Measurements from ENCODE around the gene MYH6. TPM values are rescaled to one million over a fixed set of nuclear protein-coding genes. Genes with fewer than 3 reads are reported as not detected.

Gene MYH6
- total and polyA plus RNA-seq, 2 donors (not counting 3 experiments of a cell fraction or from before 2014, with no cell fraction given), result not detected

DNA sequence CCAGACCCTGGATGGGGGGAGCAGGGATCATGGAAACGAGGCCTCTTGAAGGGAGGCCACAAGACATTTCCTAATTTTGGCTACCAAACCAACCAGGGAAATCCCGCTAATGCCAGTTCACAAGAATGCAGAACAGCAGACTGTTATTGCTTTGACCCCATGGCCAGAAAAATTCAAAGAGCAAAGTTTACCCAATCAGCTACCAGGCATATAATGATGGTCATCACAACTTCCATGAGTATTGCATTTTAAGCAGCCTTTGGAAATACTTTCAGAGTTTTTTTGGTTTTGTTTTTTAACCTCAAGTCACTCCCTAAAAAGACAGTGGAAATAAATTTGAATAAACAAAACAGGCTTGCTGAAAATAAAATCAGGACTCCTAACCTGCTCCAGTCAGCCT lies 35.6 kb downstream of the MYH6 start, which contains the start of gene IL25:
Gene IL25 (plus strand): TSS at position 301 of the 400 bp plus-strand sequence.
- H3K9me1 ChIP-seq (replicated peaks; ENCODE audit: control insufficient read depth, extremely low read depth, insufficient read depth, low read length), result no peaks in the 10 kb centered on the region
- ChIA-PET POLR2A (no interaction called here), CTCF (no interaction called here)
- H3K79me2 ChIP-seq (ENCODE audit: control insufficient read depth, insufficient read depth, low read length), result no peaks in the 10 kb centered on the region
- H4K20me1 ChIP-seq (replicated peaks; ENCODE audit: control insufficient read depth, extremely low read depth, insufficient read depth, low read length), result no peaks in the 10 kb centered on the region
- FAIRE-seq (no peak), DNase-seq (ENCODE audit: low read depth, low spot score) (no peak)
- H3K27ac ChIP-seq (ENCODE audit: insufficient read depth, low read depth, low read length), result no peak within 1 kb of the TSS
- no peak within 1 kb of the TSS for H3K4me2 ChIP-seq (ENCODE audit: insufficient read depth, low read length)
- no peaks in the 10 kb centered on the region for H3K36me3 ChIP-seq (ENCODE audit: control insufficient read depth in 2 of 2, extremely low read depth in 1 of 2, insufficient read depth in 2 of 2, low read length in 2 of 2)
- H3K9ac ChIP-seq (replicated peaks; ENCODE audit: extremely low read depth, insufficient read depth, low read length), result no peak within 1 kb of the TSS
- H3K4me1 ChIP-seq (ENCODE audit: control insufficient read depth, extremely low read depth, insufficient read depth, low read length), result no peaks in the 10 kb centered on the region
- dilution Hi-C loops (cut with MboI; ENCODE audit: extremely low pct_ligation_motif_present, low sequenced_read_pairs), result no loop called here
- H2AFZ ChIP-seq (ENCODE audit: low read depth, low read length), result no peak within 1 kb of the TSS
- no peaks in the 10 kb centered on the region for H3K9me3 ChIP-seq (replicated peaks; ENCODE audit: control insufficient read depth, insufficient read depth, low read length)
- H3K4me3 ChIP-seq (replicated peaks in 1 of 3; ENCODE audit: insufficient read depth in 1 of 3, low read depth in 1 of 3, low read length in 3 of 3), result no peak within 1 kb of the TSS
- H3K27me3 ChIP-seq (ENCODE audit: control insufficient read depth in 2 of 2, insufficient read depth in 2 of 2, low read length in 2 of 2), result peaks cover 8 to 12% of the 10 kb centered on the region in 2 experiments
- intact Hi-C loops (cut with micrococcal nuclease), result no loop called here
- no peak for TF ChIP-seq JUN (IDR thresholded peaks at IDR 0.05; ENCODE audit: borderline replicate concordance, insufficient read depth, insufficient read length, low read depth)
- no peak for TF ChIP-seq FOS (IDR thresholded peaks at IDR 0.05; ENCODE audit: borderline replicate concordance, insufficient read depth, low read length)
- no peak for TF ChIP-seq GATA2 (IDR thresholded peaks at IDR 0.05; ENCODE audit: insufficient read depth, insufficient read length, low read depth, low read length)
- TF ChIP-seq, protein P1, sequence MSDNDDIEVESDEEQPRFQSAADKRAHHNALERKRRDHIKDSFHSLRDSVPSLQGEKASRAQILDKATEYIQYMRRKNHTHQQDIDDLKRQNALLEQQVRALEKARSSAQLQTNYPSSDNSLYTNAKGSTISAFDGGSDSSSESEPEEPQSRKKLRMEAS (IDR thresholded peaks at IDR 0.05; ENCODE audit: insufficient read depth, insufficient read length), result no peak
- TF ChIP-seq, protein P2, sequence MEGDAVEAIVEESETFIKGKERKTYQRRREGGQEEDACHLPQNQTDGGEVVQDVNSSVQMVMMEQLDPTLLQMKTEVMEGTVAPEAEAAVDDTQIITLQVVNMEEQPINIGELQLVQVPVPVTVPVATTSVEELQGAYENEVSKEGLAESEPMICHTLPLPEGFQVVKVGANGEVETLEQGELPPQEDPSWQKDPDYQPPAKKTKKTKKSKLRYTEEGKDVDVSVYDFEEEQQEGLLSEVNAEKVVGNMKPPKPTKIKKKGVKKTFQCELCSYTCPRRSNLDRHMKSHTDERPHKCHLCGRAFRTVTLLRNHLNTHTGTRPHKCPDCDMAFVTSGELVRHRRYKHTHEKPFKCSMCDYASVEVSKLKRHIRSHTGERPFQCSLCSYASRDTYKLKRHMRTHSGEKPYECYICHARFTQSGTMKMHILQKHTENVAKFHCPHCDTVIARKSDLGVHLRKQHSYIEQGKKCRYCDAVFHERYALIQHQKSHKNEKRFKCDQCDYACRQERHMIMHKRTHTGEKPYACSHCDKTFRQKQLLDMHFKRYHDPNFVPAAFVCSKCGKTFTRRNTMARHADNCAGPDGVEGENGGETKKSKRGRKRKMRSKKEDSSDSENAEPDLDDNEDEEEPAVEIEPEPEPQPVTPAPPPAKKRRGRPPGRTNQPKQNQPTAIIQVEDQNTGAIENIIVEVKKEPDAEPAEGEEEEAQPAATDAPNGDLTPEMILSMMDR (IDR thresholded peaks at IDR 0.05; ENCODE audit: extremely low read depth in 1 of 2, insufficient read depth in 1 of 2, low read depth in 1 of 2, low read length in 2 of 2), result no peak
- BruUV-seq (replicated peaks), result no TSS peak

DNA sequence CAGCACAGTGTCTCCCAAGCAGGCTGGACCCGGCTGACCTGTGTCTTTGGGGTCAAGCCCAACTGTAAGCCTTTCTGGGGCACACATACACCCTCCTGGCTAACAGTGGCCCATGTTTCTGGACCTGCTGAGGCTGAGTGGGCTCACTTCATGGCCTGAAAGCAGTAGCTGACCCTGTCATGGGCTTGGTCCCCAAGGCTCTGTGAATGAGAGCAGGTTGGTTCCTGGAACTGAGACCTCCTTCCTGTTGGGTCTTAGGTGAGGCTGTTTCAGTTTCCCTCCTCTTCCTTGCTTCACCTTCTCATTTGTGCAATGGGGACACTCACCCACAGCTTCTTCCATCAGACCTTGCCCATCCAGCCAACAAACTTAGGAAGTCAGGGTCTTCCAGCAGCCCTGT lies 36.2 kb downstream of the MYH6 start:
- no peak for TF ChIP-seq POLR2AphosphoS5 (IDR thresholded peaks at IDR 0.05; ENCODE audit: insufficient read depth, low read depth, low read length)
- TF ChIP-seq, protein P1 (IDR thresholded peaks at IDR 0.05; ENCODE audit: insufficient read depth, insufficient read length), result no peak
- TF ChIP-seq JUN (IDR thresholded peaks at IDR 0.05; ENCODE audit: borderline replicate concordance, insufficient read depth, insufficient read length, low read depth), result no peak
- no peak for TF ChIP-seq FOS (IDR thresholded peaks at IDR 0.05; ENCODE audit: borderline replicate concordance, insufficient read depth, low read length)
- TF ChIP-seq EZH2 (IDR thresholded peaks at IDR 0.05; ENCODE audit: borderline replicate concordance, low read depth, low read length, severe bottlenecking), result no peak
- TF ChIP-seq GATA2 (IDR thresholded peaks at IDR 0.05; ENCODE audit: insufficient read depth, insufficient read length, low read depth, low read length), result no peak
- TF ChIP-seq POLR2A (IDR thresholded peaks at IDR 0.05; ENCODE audit: low read depth, low read length), result no peak
- no peak for TF ChIP-seq MYC (IDR thresholded peaks at IDR 0.05; ENCODE audit: low read depth, low read length)
- TF ChIP-seq, protein P2 (IDR thresholded peaks at IDR 0.05; ENCODE audit: extremely low read depth in 1 of 2, insufficient read depth in 1 of 2, low read depth in 1 of 2, low read length in 2 of 2), result no peak
- no peak overlapping the region for H3K27ac ChIP-seq (ENCODE audit: insufficient read depth, low read depth, low read length)
- FAIRE-seq, result no peak
- H3K9me1 ChIP-seq (replicated peaks; ENCODE audit: control insufficient read depth, extremely low read depth, insufficient read depth, low read length), result no peaks in the 10 kb centered on the region
- ChIA-PET POLR2A (no interaction called here), CTCF (no interaction called here)
- no peaks in the 10 kb centered on the region for H3K36me3 ChIP-seq (ENCODE audit: control insufficient read depth in 2 of 2, extremely low read depth in 1 of 2, insufficient read depth in 2 of 2, low read length in 2 of 2)
- no peak overlapping the region for H3K9ac ChIP-seq (replicated peaks; ENCODE audit: extremely low read depth, insufficient read depth, low read length)
- DNase-seq (ENCODE audit: low read depth, low spot score), result no peak
- no peaks in the 10 kb centered on the region for H4K20me1 ChIP-seq (replicated peaks; ENCODE audit: control insufficient read depth, extremely low read depth, insufficient read depth, low read length)
- H3K27me3 ChIP-seq (ENCODE audit: control insufficient read depth in 2 of 2, insufficient read depth in 2 of 2, low read length in 2 of 2), result peaks cover 13 to 18% of the 10 kb centered on the region in 2 experiments
- no peak overlapping the region for H2AFZ ChIP-seq (ENCODE audit: low read depth, low read length)
- intact Hi-C loops (cut with micrococcal nuclease) (no loop called here), dilution Hi-C loops (cut with MboI; ENCODE audit: extremely low pct_ligation_motif_present, low sequenced_read_pairs) (no loop called here)
- BruUV-seq (replicated peaks), result no TSS peak
- no peak overlapping the region for H3K4me3 ChIP-seq (replicated peaks in 1 of 3; ENCODE audit: insufficient read depth in 1 of 3, low read depth in 1 of 3, low read length in 3 of 3)
- no peaks in the 10 kb centered on the region for H3K4me1 ChIP-seq (ENCODE audit: control insufficient read depth, extremely low read depth, insufficient read depth, low read length)
- H3K9me3 ChIP-seq (replicated peaks; ENCODE audit: control insufficient read depth, insufficient read depth, low read length), result no peaks in the 10 kb centered on the region
- no peaks in the 10 kb centered on the region for H3K79me2 ChIP-seq (ENCODE audit: control insufficient read depth, insufficient read depth, low read length)
- no peak overlapping the region for H3K4me2 ChIP-seq (ENCODE audit: insufficient read depth, low read length)

Measured in endothelial cell of umbilical vein (primary cell).